Stimulated activated CD4-positive, alpha-beta T cell treated with anti-CD3 and anti-CD28 coated beads, Interleukin-12 subunit alpha, Interleukin-12 subunit beta, amount 100 ng/mL, for 4 hours (primary cell): Measurements from ENCODE around the gene LGI1.
"Not testable (repeated sequence)": the region's sequence is repeated elsewhere in the genome, so short reads cannot be mapped to it uniquely, and the experiment has no call there.

Source experiments
- DNase-seq: peaks from one replicate; pipeline ENCODE4 v3.0.0-alpha.2; 2020

The LGI1 gene

GRCh38 chr10:93813507-93814465 is 56.0 kb downstream of the LGI1 start:
- DNase-seq: peak; percentile 45

DNA sequence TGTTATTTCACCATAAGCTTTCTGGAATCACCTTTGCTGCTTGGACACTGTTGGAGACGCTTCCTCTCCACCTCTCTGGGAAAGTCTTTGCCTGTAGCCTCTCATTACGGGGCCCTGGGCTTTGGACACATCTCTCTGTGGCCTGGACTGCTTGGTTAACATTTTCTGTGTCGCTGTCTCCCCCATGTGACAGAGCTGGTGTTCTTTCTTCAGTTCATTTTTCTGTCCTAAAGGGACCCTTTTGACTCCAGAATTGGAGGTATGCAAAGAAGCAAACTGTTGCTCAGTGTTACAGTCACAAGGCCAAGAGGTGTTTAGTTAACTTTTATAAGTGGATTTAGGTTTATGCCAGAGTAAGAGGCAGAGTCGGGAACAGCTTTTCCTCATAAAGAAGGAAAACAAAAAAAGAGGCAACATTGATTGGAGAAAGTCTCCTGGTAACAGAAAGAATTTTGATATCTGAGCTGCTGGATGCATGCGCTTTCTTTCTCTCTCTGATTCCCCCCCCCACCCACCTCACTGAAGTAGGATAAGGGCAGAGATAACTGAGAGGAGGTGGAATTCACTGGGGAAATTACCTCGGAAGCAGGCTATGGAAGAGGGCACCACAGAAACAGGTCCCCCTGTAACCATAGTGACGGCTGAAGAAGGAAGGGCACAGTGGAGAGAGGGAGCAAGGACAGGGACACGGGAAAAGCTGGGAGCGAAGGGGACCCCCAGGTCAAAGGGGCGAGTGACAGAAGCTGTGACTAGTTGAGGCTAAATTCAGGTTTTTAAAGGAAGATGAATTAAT is 57.8 kb downstream of the LGI1 start:
- no peak for DNase-seq

- peak; percentile 18 for DNase-seq
These were observed 58.5 kb downstream of the LGI1 start for GRCh38 chr10:93816123-93816747.

DNA sequence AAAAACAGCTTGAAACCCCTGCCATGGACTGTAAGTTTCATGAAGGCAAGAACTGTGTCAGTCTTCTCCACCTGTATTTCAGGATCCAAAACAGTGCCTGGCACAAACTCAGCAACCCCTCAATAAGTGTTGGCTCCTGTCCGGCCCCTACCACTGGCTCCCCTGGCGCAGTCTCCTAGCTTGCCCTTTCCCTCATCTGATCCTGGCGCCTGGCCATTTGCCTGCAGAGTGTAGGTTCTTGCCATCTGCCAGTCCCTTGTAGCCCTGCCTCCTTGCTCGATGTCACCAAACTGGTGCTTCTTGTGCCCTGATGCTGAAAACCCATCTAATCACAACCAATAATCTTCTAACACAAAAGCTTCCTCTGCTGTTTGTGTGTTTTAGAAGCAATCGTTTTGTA is 60.4 kb downstream of the LGI1 start:
- DNase-seq: no peak

DNA sequence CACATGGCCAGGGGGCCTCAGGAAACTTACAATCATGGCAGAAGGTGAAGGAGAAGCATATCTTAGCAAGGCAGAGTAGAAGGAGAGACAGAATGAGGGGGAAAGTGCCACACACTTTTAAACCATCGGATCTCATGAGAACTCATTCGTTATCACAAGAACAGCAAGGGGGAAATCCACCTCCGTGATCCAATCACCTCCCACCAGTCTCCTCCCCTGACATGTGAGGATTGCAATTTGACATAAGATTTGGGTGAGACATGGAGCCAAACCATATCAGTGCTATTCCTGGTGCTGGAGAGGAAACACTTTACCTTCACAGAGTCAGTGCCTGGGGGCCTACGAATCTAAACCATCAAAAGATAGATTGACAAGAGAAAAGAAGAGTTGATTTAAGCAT is 61.8 kb downstream of the LGI1 start:
- DNase-seq: no peak

- DNase-seq: no peak
These were observed 62.7 kb downstream of the LGI1 start for GRCh38 chr10:93820434-93820833.

- no peak for DNase-seq
These were observed 63.5 kb downstream of the LGI1 start for GRCh38 chr10:93821051-93821772.

DNA sequence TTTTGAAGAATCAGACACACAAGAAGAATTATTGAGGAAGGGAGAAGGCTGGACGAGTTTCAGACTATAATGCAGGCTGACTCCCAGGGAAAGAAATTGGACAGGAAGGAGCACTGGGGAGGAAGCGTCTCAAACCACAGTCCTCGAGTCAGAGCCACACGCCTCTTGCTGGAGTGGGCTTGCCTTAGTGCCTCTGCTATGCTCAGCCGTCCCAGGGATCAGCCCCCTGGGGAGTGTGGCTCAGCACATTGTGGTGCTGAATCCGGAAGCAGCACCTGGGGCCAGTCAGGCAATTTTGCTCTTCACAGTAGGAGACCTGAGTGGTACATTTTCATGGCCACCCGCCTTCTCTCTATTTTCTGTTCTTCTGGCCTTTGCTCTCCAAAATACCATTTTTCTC is 68.6 kb downstream of the LGI1 start:
- no peak for DNase-seq

DNA sequence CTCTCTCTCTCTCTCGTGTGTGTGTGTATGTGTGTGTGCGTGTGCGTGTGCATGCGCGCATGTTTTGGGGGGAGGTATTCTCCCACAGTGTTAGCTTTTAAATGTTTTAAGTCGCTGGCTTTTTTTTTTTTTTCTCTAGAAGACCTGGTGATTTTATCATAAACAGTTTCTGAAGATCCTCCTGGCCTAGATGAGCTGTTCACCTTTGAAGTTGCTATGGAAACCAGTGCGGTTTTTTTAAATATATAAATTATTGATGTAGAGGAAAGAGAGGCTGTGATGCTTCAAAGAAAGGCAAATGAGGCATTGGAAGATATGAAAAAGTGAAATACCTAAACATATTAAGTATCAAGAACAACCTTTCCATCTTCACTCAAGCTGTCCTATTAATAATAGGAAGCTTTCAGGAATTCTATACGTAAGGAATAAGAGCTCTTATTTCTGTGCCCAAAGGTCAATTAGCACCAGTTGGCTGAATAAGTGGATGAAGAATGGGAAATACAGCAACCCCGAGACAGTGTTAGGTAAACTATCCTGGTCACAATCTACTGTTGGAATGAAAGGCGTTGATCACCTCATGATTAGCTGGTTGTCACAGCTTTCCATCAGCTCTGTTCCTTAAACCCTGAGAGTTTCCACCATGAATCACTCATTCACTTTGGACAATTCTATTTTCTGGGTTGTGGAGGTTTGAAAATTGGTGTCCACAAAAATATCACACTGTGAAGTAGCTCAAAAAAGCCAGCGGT is 69.5 kb downstream of the LGI1 start:
- DNase-seq: no peak

- DNase-seq: not testable (repeated sequence)
These were observed 73.3 kb downstream of the LGI1 start for GRCh38 chr10:93831065-93831464.

GRCh38 chr10:93835770-93836169 is 78.0 kb downstream of the LGI1 start:
- DNase-seq: no peak

DNA sequence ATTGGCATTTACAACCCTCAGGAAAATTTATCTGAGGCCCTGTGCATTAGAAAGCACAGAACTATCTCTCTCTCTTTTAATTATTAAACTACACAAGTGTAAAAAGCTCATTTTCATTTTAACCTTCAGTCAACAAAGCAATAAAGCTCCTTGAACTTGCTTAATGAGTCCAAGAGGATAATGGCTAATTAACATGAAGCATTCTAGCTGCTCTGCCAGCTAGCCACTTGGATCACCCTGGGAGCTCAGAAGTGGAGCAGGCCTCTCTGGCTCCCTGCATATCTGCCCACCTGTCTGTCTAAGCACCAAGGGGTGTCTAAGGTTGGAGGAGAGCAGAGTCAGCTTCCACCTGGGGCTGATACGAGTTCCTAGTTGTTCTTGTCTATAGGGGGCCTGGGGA is 80.1 kb downstream of the LGI1 start:
- DNase-seq: no peak

- DNase-seq: no peak
These were observed 80.5 kb downstream of the LGI1 start for GRCh38 chr10:93838278-93838677.

DNA sequence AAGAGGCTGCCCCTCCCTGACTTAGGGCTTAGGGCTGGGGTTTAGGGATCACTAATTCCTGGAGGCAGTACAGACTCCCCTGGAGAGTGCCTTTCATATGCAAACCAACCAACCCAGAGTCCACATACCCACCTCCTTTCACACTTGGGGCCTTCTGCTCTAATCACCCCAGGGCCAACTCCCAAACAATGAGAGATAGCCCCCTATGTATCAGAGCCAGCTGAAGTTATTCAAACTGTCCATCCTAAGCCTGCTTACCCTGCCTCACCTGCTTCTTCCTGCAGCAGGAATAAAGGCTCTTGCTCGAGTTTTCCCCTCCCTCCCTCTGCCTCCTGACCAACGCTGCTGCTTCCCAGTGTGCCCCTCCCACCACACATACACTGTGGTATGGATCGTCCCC is 84.2 kb downstream of the LGI1 start:
- DNase-seq: no peak

GRCh38 chr10:93844979-93845626 is 87.4 kb downstream of the LGI1 start:
- DNase-seq: no peak
